WTC11 (cell line): ENCODE measurements around the gene RAP2B. TPM values are rescaled to one million over a fixed set of nuclear protein-coding genes. Genes with fewer than 3 reads are reported as not detected.

Experiments
- ATAC-seq: fragments of 200-7000 bp; cut with Tn5 transposase; 2 replicates; pipeline ENCODE4 v1.10.0; 2021; ENCODE audit warnings: mild to moderate bottlenecking, moderate library complexity
- CTCF ChIA-PET: fragments of 300-600 bp; sonication (Branson Sonifier 250); formaldehyde crosslinking; loops from one replicate; lab custom pipeline; 2021; ENCODE audit warnings: antibody characterized with exemption; lab: Charles Lee
- POLR2A ChIA-PET: fragments of 350-600 bp; sonication (Branson Sonifier 250); formaldehyde crosslinking; loops from one replicate; lab custom pipeline; 2021; ENCODE audit warnings: antibody characterized with exemption; lab: Charles Lee
- DNase-seq: peaks from one replicate; pipeline ENCODE4 v3.0.0; 2021; ENCODE audit warnings: low spot score
- H3K27ac Mint-ChIP-seq: 2 replicates; pipeline ENCODE4 v1.8.0; 2021; ENCODE audit warnings: mixed read lengths
- H3K27me3 Mint-ChIP-seq: 2 replicates; pipeline ENCODE4 v1.8.0; 2021; ENCODE audit warnings: low read depth, mild to moderate bottlenecking, moderate library complexity, mixed read lengths
- H3K36me3 Mint-ChIP-seq: 2 replicates; pipeline ENCODE4 v1.8.0; 2021; ENCODE audit warnings: mixed read lengths
- H3K4me1 Mint-ChIP-seq: 2 replicates; pipeline ENCODE4 v1.8.0; 2022; ENCODE audit warnings: mixed read lengths
- H3K4me3 Mint-ChIP-seq: 2 replicates; pipeline ENCODE4 v1.8.0; 2021; ENCODE audit warnings: mild to moderate bottlenecking, moderate library complexity, mixed read lengths
- H3K9me3 Mint-ChIP-seq: 2 replicates; pipeline ENCODE4 v1.8.0; 2021; ENCODE audit warnings: mixed read lengths
- AR ChIP-seq: fragments of 250-450 bp; sonication (Bioruptor Pico); IDR thresholded peaks from 2 replicates; pipeline ENCODE4 v1.9.0; 2021; ENCODE audit warnings: mild to moderate bottlenecking
- ATF2 ChIP-seq: sonication (generic); formaldehyde crosslinking; IDR thresholded peaks from 2 replicates; pipeline ENCODE4 v1.8.1; 2022; ENCODE audit warnings: low read depth, missing genetic modification reagents, borderline replicate concordance
- ATF6 ChIP-seq: sonication (generic); formaldehyde crosslinking; IDR thresholded peaks from 2 replicates; pipeline ENCODE4 v1.8.1; 2023; ENCODE audit warnings: mild to moderate bottlenecking, missing genetic modification reagents
- E2F5 ChIP-seq: sonication (generic); formaldehyde crosslinking; IDR thresholded peaks from 2 replicates; pipeline ENCODE4 v1.8.1; 2022; ENCODE audit warnings: mild to moderate bottlenecking, moderate library complexity, missing genetic modification reagents
- ERG ChIP-seq: fragments of 250-450 bp; sonication (Bioruptor Pico); IDR thresholded peaks from 2 replicates; pipeline ENCODE4 v1.8.0; 2021; ENCODE audit warnings: mild to moderate bottlenecking
- ESRRA ChIP-seq: sonication (generic); formaldehyde crosslinking; IDR thresholded peaks from 2 replicates; pipeline ENCODE4 v1.8.1; 2022; ENCODE audit warnings: mild to moderate bottlenecking, missing genetic modification reagents, borderline replicate concordance
- IRF2 ChIP-seq: sonication (generic); formaldehyde crosslinking; IDR thresholded peaks from 2 replicates; pipeline ENCODE4 v1.8.0; 2022; ENCODE audit warnings: low read depth, missing genetic modification reagents, borderline replicate concordance
- JUN ChIP-seq: sonication (generic); formaldehyde crosslinking; IDR thresholded peaks from 2 replicates; pipeline ENCODE4 v1.8.0; 2023; ENCODE audit warnings: mild to moderate bottlenecking, missing genetic modification reagents
- NR1H2 ChIP-seq: sonication (generic); formaldehyde crosslinking; IDR thresholded peaks from 2 replicates; pipeline ENCODE4 v1.9.0; 2021; ENCODE audit warnings: mild to moderate bottlenecking, moderate library complexity, missing genetic modification reagents
- NR3C1 ChIP-seq: sonication (generic); formaldehyde crosslinking; conservative IDR thresholded peaks from 2 replicates; pipeline ENCODE4 v1.8.1; 2023; ENCODE audit warnings: low read depth, mild to moderate bottlenecking, missing genetic modification reagents
- SOX15 ChIP-seq: fragments of 250-450 bp; sonication (Bioruptor Pico); IDR thresholded peaks from 2 replicates; pipeline ENCODE4 v1.9.0; 2021; ENCODE audit warnings: mild to moderate bottlenecking
- USF2 ChIP-seq: sonication (generic); formaldehyde crosslinking; IDR thresholded peaks from 2 replicates; pipeline ENCODE4 v1.8.1; 2023; ENCODE audit warnings: mild to moderate bottlenecking, missing genetic modification reagents, moderate library complexity
- ZMAT4 ChIP-seq: fragments of 250-450 bp; sonication (Bioruptor Pico); IDR thresholded peaks from 2 replicates; pipeline ENCODE4 v1.9.0; 2021; ENCODE audit warnings: mild to moderate bottlenecking
- ZNF121 ChIP-seq: sonication (generic); formaldehyde crosslinking; IDR thresholded peaks from 2 replicates; pipeline ENCODE4 v1.8.0; 2023; ENCODE audit warnings: missing genetic modification reagents
- ZNF263 ChIP-seq: sonication (generic); formaldehyde crosslinking; IDR thresholded peaks from 2 replicates; pipeline ENCODE4 v1.8.1; 2022; ENCODE audit warnings: low read depth, mild to moderate bottlenecking, moderate library complexity, missing genetic modification reagents
- ZNF425 ChIP-seq: fragments of 250-450 bp; sonication (Bioruptor Pico); conservative IDR thresholded peaks from 2 replicates; pipeline ENCODE4 v1.9.0; 2021; ENCODE audit warnings: mild to moderate bottlenecking
- ZNF671 ChIP-seq: fragments of 250-450 bp; sonication (Bioruptor Pico); IDR thresholded peaks from 2 replicates; pipeline ENCODE4 v1.8.0; 2021; ENCODE audit warnings: mild to moderate bottlenecking
- total RNA-seq: library from RNA; stranded (reverse); gene quantifications from 3 replicates; pipeline ENCODE4 v1.2.3, GENCODE V29; 2021

RAP2B gene
- total RNA-seq, 1 experiment from 2014 or later, result 25.6 TPM

GRCh38 chr3:153115326-153115725 lies 46.7 kb upstream of the RAP2B start (continued):
- no peak for TF ChIP-seq ATF2 (CRISPR knock-in tag)

- H3K4me3 Mint-ChIP-seq, result no peak overlapping the region
Measured at GRCh38 chr3:153127788-153128187, 34.2 kb upstream of the RAP2B start.

GRCh38 chr3:153129426-153129825 lies 32.6 kb upstream of the RAP2B start:
- Mint-ChIP-seq H3K27ac (no peak overlapping the region), H3K9me3 (peaks cover 19% of the 10 kb centered on the region), H3K4me1 (no peaks in the 10 kb centered on the region), H3K27me3 (no peaks in the 10 kb centered on the region), H3K4me3 (no peak overlapping the region), H3K36me3 (no peaks in the 10 kb centered on the region)
- ChIA-PET CTCF (no interaction called here), POLR2A (no interaction called here)
- DNase-seq, result no peak
- TF ChIP-seq ZNF671 (CRISPR knock-in tag) (no peak), SOX15 (CRISPR knock-in tag) (no peak), ZNF121 (CRISPR knock-in tag) (no peak)
- ATAC-seq, result no peak

More at GRCh38 chr3:153127788-153128187, 34.2 kb upstream of the RAP2B start:
- H3K4me1 Mint-ChIP-seq, result no peaks in the 10 kb centered on the region
- no peak overlapping the region for H3K27ac Mint-ChIP-seq
- POLR2A ChIA-PET, result no interaction called here
- no peaks in the 10 kb centered on the region for H3K27me3 Mint-ChIP-seq
- DNase-seq, result no peak
- H3K36me3 Mint-ChIP-seq, result no peaks in the 10 kb centered on the region
- CTCF ChIA-PET, result no interaction called here
- no peak for TF ChIP-seq ATF6
- TF ChIP-seq ZNF425 (CRISPR knock-in tag), result no peak
- no peak for TF ChIP-seq ZNF263 (CRISPR knock-in tag)
- no peak for TF ChIP-seq NR1H2 (CRISPR knock-in tag)
- no peak for TF ChIP-seq IRF2 (CRISPR knock-in tag)
- TF ChIP-seq, all 79 proteins: peak for 0
- peaks cover 26% of the 10 kb centered on the region for H3K9me3 Mint-ChIP-seq
- ATAC-seq, result no peak

GRCh38 chr3:153129866-153130265 lies 32.2 kb upstream of the RAP2B start:
- Mint-ChIP-seq H3K27me3 (no peaks in the 10 kb centered on the region), H3K4me1 (no peaks in the 10 kb centered on the region), H3K9me3 (peaks cover 17% of the 10 kb centered on the region), H3K27ac (no peak overlapping the region), H3K4me3 (no peak overlapping the region), H3K36me3 (no peaks in the 10 kb centered on the region)
- POLR2A ChIA-PET, result no interaction called here
- DNase-seq (no peak), ATAC-seq (no peak)
- TF ChIP-seq NR3C1 (CRISPR knock-in tag), result no peak
- TF ChIP-seq E2F5 (CRISPR knock-in tag), result no peak
- TF ChIP-seq SOX15 (CRISPR knock-in tag), result no peak
- TF ChIP-seq ERG (CRISPR knock-in tag), result no peak
- TF ChIP-seq JUN (CRISPR knock-in tag), result no peak
- no peak for TF ChIP-seq ZNF121 (CRISPR knock-in tag)
- no peak for TF ChIP-seq USF2
- TF ChIP-seq ESRRA (CRISPR knock-in tag), result no peak
- TF ChIP-seq ZMAT4, result no peak
- no peak for TF ChIP-seq AR (CRISPR knock-in tag)
- CTCF ChIA-PET, result no interaction called here
